Esophagus squamous epithelium (tissue), 4 donors: ENCODE results near the gene CACNA1I.

Source experiments
- POLR2A ChIP-seq, 4 donors: fragments of 450-650 bp; IDR thresholded peaks; one replicate each; pipeline ENCODE4 v1.6.1; 2017; ENCODE audit warnings: antibody characterized with exemption in 4 of 4, mild to moderate bottlenecking in 4 of 4, moderate library complexity in 3 of 4
- TF ChIP-seq, protein P1 (sequence below), 6 experiments: fragments of 450-650 bp in 4 of 6; fragments of 200-600 bp in 2 of 6; sonication (generic) in 2 of 6; IDR thresholded peaks; one replicate each; pipeline ENCODE4 v1.5.1; 2016 to 2019; ENCODE audit warnings: antibody characterized with exemption in 6 of 6, mild to moderate bottlenecking in 4 of 6, moderate library complexity in 4 of 6

DNA sequence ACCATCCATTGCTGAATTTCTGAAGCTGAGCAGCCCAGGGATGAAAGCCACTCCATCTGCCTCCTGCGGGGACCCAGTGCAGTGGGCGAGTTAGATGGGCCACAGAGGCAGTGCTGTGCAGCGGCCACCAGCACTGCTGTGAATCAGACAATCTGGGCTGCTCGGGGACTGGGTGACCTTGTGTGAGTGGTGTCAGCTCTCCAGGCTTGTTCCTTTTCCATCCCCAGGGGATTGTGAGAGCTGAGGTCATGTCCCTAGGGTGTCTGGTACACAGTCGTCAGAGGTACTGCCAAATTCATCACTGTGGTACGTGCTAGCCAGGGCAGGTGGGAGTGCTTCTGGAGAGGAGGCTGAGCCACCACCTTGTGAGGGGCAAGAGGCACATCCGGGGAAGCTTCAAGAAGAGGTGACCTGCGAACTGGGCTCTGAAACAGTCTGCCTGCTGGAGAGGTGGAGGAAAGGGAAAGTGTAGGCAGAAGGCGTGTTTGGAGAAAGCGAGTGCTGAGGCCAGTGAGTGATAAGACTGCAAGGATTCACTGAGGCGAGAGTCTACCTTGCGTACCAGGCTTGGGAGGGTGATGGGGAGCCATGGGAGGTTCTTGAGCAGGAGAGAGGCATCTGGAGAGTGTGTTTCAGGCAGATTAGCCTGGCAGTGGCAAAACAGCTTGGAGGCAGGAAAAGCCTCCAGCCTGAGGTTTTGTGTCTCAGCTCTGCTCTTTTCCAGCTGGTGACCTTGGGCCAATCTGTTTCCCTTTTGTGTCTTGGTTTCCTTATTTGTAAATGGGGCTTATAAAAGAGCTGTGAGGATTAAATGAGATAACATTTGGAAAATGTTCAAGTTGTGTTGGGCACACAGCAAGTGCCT lies 22.7 kb downstream of the CACNA1I start:
- no peak for TF ChIP-seq POLR2A (IDR thresholded peaks at IDR 0.05)
- TF ChIP-seq, protein P1, sequence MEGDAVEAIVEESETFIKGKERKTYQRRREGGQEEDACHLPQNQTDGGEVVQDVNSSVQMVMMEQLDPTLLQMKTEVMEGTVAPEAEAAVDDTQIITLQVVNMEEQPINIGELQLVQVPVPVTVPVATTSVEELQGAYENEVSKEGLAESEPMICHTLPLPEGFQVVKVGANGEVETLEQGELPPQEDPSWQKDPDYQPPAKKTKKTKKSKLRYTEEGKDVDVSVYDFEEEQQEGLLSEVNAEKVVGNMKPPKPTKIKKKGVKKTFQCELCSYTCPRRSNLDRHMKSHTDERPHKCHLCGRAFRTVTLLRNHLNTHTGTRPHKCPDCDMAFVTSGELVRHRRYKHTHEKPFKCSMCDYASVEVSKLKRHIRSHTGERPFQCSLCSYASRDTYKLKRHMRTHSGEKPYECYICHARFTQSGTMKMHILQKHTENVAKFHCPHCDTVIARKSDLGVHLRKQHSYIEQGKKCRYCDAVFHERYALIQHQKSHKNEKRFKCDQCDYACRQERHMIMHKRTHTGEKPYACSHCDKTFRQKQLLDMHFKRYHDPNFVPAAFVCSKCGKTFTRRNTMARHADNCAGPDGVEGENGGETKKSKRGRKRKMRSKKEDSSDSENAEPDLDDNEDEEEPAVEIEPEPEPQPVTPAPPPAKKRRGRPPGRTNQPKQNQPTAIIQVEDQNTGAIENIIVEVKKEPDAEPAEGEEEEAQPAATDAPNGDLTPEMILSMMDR (IDR thresholded peaks at IDR 0.05): no peak
